ENCODE measurements around the gene CMTM4. TPM values are rescaled to one million over a fixed set of nuclear protein-coding genes. Genes with fewer than 3 reads are reported as not detected.

CMTM4 gene
- total and polyA plus RNA-seq, 5 experiments from 2014 or later, result 0.15 to 3.1 (median 1.1) TPM; not detected in 1

DNA sequence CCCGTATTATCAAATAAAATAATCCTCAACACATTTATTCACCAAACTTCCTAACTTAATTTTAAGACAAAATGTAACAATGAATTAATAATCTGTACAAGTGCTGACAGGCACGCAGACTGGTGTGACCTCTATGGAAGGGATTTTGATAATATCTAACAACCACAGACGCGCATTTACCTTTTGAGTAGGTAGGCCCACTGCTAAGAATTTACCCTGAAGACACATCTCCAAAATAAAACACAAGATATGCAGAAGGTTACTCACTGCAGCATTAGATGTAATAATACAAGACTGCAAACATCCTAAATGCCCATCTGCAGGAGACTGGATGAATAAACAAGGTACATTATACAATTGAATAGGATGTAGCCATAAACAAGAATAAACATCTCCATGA lies 22.7 kb upstream of the CMTM4 start:
- DNase-seq (no peak), ATAC-seq (no peak)
- Mint-ChIP-seq H3K4me3 (no peak overlapping the region), H3K4me1 (peaks cover 0 to 3% (median 0%) of the 10 kb centered on the region in 4 donors), H3K9me3 (no peaks in the 10 kb centered on the region), H3K36me3 (peaks cover 0 to 38% (median 7%) of the 10 kb centered on the region in 3 donors), H3K27me3 (no peaks in the 10 kb centered on the region), H3K27ac (no peak overlapping the region)
- POLR2A ChIA-PET, result no interaction called here

DNA sequence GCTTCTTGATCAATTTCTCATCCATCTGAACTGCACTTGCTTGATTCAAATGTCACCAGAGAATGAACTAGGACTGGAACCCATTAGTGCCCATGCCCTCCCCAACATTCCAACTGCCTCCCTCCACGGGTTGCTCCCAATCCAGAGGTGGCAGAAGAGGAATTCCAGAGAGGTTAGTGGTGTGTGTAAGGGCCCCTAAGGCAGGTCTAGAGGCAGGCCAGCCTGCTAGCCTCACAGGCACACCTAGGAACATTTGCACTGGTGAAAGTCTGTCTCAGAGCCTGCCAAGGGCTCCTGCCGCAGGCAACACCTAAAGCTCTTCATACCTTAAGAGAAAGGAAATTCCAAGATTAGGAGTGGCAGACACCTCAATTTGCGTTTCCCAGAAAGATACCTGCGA lies 21.2 kb upstream of the CMTM4 start:
- Mint-ChIP-seq H3K4me1 (peaks cover 0 to 3% (median 0%) of the 10 kb centered on the region in 4 donors), H3K4me3 (no peak overlapping the region), H3K27ac (peak overlapping the region in 1 of 10 donors; percentile 14), H3K36me3 (peaks cover 0 to 23% (median 0%) of the 10 kb centered on the region in 3 donors), H3K27me3 (peaks cover 0 to 2% (median 0%) of the 10 kb centered on the region in 5 donors), H3K9me3 (no peaks in the 10 kb centered on the region)
- ATAC-seq, result no peak
- POLR2A ChIA-PET, result no interaction called here
- DNase-seq, result no peak

DNA sequence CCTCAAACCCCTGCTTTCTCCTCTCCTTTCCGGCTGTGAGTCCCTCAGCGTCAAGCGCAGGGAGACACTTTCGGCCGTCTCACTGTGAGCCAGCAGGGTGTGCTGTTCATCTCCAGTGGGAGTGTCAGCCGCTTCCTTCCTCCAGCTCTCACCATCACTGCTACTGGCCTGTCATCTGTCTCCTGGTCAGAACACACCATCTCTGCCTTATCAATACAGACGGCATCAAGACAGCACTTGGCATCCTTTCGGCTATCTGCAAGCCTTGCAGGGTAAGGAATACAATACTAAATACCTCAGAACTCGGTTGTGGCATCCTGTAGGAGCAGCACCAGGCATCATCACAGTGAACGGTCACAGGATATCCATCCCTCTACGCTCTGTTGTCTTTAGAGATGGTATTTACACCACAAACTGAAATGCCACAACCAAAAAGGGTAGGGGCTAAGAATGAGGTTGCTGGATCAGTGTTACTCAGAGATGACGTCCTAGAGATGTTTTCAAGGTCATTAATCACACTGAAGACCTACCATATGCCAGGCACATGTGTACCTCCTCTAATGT lies 20.7 kb upstream of the CMTM4 start:
- POLR2A ChIA-PET, result no interaction called here
- Mint-ChIP-seq H3K36me3 (peaks cover 0 to 19% (median 0%) of the 10 kb centered on the region in 3 donors), H3K27me3 (peaks cover 0 to 7% (median 3%) of the 10 kb centered on the region in 5 donors), H3K4me3 (no peak overlapping the region), H3K9me3 (no peaks in the 10 kb centered on the region), H3K27ac (peak overlapping the region in 1 of 10 donors; percentile 14), H3K4me1 (peaks cover 0 to 3% (median under 1%) of the 10 kb centered on the region in 4 donors)
- no peak for DNase-seq
- ATAC-seq, result no peak

DNA sequence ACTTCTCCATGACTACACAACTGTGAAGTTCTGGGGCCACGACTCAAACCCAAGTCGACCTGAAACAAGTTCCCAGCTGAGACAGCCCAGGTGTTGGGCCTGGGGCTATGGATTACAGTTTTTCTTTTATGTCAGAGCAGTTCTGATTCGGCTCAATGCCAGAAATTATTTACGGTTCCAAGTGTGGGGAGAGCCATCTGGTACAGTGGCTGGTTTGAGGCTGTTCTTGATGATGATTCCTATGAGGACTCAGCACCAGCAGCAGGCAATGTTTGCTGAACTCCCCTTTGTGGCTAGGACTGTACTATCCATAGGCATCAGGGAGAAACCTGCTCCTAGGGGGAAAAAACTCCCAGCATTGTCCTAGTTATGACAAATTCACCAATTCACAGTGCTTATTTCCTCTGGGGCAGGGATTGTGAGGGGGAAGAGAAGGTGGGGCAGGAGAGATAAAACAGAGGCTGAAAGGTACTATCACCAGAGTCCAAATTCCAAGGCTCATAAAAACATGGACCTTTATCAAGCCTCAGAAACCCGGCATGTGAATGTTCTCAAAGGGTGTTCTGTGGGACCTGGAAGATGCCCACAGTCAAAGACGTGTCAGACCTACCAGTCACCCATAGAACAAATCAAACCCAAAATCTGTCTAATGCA lies 18.2 kb upstream of the CMTM4 start:
- DNase-seq, result no peak
- Mint-ChIP-seq H3K4me3 (no peak overlapping the region), H3K9me3 (no peaks in the 10 kb centered on the region), H3K36me3 (peaks cover 0 to 4% (median 0%) of the 10 kb centered on the region in 3 donors), H3K4me1 (peaks cover 0 to 3% (median under 1%) of the 10 kb centered on the region in 4 donors), H3K27me3 (peaks cover 0 to 9% (median 3%) of the 10 kb centered on the region in 5 donors), H3K27ac (no peak overlapping the region)
- POLR2A ChIA-PET, result no interaction called here
- ATAC-seq, result no peak

DNA sequence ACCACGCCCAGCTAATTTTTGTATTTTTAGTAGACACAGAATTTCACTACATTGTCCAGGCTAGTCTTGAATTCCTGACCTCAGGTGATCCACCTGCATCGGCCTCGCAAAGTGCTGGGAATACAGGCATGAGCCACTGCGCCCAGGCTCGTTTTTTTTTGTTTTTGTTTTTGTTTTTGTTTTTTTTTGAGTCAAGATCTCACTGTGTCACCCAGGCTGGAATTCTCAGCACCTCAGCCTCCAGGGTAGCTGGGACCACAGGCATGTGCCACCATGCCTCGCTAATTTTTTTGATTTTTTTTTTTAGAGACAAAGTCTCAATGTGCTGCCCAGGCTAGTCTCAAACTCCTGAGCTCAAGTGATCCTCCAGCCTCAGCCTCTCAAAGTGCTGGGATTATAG lies 17.5 kb upstream of the CMTM4 start:
- H3K4me1 Mint-ChIP-seq, result peaks cover 0 to 3% (median under 1%) of the 10 kb centered on the region in 4 donors
- H3K27ac Mint-ChIP-seq, result peak overlapping the region in 1 of 10 donors; percentile 21
- POLR2A ChIA-PET, result no interaction called here
- H3K4me3 Mint-ChIP-seq, result no peak overlapping the region
- H3K27me3 Mint-ChIP-seq, result peaks cover 0 to 12% (median 3%) of the 10 kb centered on the region in 5 donors
- no peak for ATAC-seq
- H3K9me3 Mint-ChIP-seq, result no peaks in the 10 kb centered on the region
- DNase-seq, result no peak
- peaks cover 0 to 3% (median 0%) of the 10 kb centered on the region in 3 donors for H3K36me3 Mint-ChIP-seq

DNA sequence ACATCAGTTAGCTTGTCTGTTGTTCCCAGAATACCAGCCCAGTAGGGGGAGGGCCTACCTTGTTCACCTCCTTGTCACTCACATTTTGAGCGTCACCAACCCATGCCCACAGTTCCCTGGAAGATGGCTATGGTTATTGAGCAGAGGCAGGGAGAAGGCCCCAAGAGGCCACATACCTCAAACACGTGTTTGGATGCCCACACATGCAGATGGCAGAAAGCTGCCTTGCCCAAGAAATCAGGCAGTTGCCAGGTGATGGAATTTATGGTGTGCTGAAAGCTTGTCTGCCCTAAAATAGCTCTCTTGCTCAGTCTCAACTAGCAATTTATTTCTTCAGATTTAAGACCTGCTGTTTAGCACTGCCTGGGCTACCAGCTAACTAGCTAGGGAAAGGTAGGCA lies 16.5 kb upstream of the CMTM4 start:
- ATAC-seq, result no peak

DNA sequence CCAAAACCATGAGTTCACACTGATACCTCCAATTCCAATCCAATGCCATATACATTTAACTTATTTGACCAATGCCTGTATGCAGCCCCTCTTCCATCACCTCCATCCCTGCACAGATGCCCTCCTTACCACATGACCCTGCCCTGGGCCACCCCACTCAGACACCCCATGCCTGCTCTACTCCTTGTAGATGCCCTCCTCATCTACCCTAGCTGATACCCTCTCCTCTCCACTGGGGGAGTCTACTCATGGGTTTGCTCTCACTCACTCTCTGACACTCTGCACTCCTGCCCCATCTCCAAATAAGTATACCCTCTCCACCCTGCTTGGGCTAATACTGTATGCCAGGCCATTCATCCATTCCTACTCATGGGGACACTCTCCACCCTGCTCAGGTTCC lies 16.0 kb upstream of the CMTM4 start:
- no peak overlapping the region for H3K4me3 Mint-ChIP-seq
- peaks cover 0 to 3% (median under 1%) of the 10 kb centered on the region in 4 donors for H3K4me1 Mint-ChIP-seq
- H3K27me3 Mint-ChIP-seq, result peaks cover 1 to 19% (median 9%) of the 10 kb centered on the region in 5 donors
- H3K27ac Mint-ChIP-seq, result peak overlapping the region in 1 of 10 donors; percentile 48
- H3K36me3 Mint-ChIP-seq, result no peaks in the 10 kb centered on the region
- no peaks in the 10 kb centered on the region for H3K9me3 Mint-ChIP-seq
- POLR2A ChIA-PET, result no interaction called here
- ATAC-seq, result no peak
- DNase-seq, result no peak

More for the DNA sequence above, 16.5 kb upstream of the CMTM4 start:
- Mint-ChIP-seq H3K9me3 (no peaks in the 10 kb centered on the region), H3K27ac (no peak overlapping the region), H3K4me1 (peaks cover 0 to 3% (median under 1%) of the 10 kb centered on the region in 4 donors), H3K27me3 (peaks cover 0 to 19% (median 8%) of the 10 kb centered on the region in 5 donors), H3K36me3 (peaks cover 0 to 1% (median 0%) of the 10 kb centered on the region in 3 donors), H3K4me3 (no peak overlapping the region)
- no peak for DNase-seq
- POLR2A ChIA-PET, result no interaction called here

DNA sequence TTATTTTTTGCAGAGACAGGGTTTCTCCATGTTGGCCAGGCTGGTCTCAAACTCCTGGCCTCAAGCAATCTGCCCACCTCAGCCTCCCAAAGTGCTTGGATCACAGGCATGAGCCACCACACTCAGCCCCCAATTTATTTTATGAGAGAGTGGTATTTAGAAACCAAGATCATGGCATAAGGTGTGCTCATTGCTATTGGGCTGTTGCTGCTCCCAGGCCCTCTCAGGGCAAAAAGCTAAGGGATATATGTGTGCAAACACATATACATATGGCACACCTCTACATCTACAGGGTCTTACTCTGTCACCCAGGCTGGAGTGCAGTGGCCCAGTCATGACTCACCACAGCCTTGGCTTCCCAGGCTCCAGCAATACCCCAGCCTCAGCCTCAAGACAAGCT lies 15.0 kb upstream of the CMTM4 start:
- POLR2A ChIA-PET, result no interaction called here
- peaks cover 0 to 2% (median 0%) of the 10 kb centered on the region in 4 donors for H3K4me1 Mint-ChIP-seq
- H3K27me3 Mint-ChIP-seq, result peaks cover 4 to 19% (median 9%) of the 10 kb centered on the region in 5 donors
- ATAC-seq (no peak), DNase-seq (no peak)
- no peaks in the 10 kb centered on the region for H3K36me3 Mint-ChIP-seq
- no peak overlapping the region for H3K27ac Mint-ChIP-seq
- H3K9me3 Mint-ChIP-seq, result no peaks in the 10 kb centered on the region
- no peak overlapping the region for H3K4me3 Mint-ChIP-seq

DNA sequence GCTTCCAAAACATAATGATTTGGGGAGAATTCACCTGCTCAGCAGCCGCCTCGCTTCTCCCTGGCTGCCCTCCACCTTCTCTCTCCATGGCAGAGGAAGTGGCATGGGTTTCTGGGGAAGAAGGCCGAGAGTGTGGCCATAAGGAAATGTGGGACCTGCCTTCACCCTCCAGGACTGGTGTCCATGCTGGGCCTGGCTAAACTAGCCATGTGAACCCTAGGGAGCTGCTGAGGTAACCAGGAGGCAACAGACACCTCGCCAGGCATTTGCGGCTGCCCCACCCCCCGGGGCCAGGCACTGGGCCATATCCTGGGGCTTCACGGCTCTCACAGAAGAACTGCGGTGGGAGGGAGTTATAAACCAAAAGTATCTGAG lies 9.9 kb upstream of the CMTM4 start:
- no peak for ATAC-seq
- Mint-ChIP-seq H3K4me3 (no peak overlapping the region), H3K27ac (no peak overlapping the region), H3K36me3 (no peaks in the 10 kb centered on the region), H3K9me3 (no peaks in the 10 kb centered on the region), H3K4me1 (no peaks in the 10 kb centered on the region), H3K27me3 (peaks cover 7 to 15% (median 11%) of the 10 kb centered on the region in 5 donors)
- no peak for DNase-seq
- POLR2A ChIA-PET, result no interaction called here

DNA sequence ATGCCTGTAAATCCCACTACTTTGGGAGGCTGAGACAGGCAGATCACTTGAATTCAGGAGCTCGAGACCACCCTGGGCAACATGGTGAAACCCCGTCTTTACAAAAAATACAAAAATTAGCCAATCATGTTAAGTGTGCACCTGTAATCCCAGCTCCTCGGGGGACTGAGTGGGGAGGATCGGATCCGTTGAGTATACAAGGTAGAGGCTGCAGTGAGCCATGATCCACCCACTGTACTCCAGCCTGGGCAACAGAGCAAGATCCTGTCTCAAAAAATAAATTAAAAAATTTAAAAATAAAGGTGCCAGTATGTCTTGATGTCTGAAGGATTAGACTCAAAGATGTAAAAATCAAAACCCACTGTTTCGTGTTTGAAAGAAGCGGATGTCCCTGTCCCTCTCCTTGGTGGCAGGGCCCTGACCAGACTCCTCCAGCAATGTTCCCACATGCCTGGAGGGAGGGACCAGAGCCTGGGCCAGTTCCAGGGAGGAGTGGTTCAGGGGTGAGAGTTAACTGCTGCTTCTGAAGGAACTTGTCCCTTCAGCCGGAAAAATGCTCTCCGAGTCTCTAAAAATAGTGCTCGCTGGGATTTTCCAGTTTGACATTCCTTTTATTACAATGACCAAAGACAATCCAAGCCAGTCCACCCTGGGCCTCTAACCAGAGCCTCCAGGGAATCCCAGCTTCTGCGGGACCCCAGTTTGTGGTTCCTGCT lies 9.4 kb upstream of the CMTM4 start:
- no peak for ATAC-seq
- POLR2A ChIA-PET, result no interaction called here
- no peaks in the 10 kb centered on the region for H3K4me1 Mint-ChIP-seq
- peaks cover 7 to 15% (median 11%) of the 10 kb centered on the region in 5 donors for H3K27me3 Mint-ChIP-seq
- no peaks in the 10 kb centered on the region for H3K9me3 Mint-ChIP-seq
- DNase-seq, result no peak
- H3K27ac Mint-ChIP-seq, result peak overlapping the region in 1 of 10 donors; percentile 13
- no peak overlapping the region for H3K4me3 Mint-ChIP-seq
- H3K36me3 Mint-ChIP-seq, result no peaks in the 10 kb centered on the region

DNA sequence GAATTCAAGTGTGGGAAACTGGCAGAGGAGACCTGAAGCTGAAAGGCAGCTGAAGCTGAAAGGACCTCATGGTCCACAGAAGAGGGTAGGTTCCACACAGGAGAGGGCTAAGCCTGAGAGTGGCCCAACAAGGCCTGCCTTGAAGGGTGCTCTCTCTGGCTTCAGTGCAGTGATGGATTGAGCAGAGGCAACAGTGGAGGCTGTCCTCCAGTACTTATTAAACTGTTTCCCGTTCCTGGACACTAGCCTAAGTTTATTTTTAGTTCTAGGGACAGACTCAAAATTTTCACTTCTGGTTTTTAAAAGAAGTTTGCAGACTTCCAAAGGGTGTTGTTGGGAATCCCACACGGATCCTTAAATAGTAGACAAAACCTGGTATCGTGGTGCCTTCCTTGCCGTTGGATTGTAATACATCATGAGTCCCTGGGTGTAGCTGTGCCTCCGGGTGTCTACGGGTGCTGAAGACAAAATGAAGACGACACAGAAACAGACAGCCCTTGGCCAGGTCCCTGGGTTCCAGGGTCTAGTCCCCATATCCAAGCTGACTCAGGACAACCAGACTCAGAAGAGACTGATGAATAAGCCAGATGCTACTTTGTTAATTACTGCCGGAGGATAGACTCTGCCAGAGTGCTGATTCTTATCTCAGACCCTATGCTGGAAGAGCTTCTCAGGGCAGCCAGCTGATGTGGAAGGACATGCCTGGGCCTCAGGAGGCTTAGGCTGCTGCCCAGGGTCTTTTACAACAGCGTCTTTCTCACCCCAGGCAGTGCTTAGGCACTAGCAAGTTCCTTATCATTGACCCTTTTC lies 7.1 kb upstream of the CMTM4 start:
- no peak for ATAC-seq
- Mint-ChIP-seq H3K27me3 (peaks cover 1 to 18% (median 8%) of the 10 kb centered on the region in 5 donors), H3K27ac (peak overlapping the region in 2 of 10 donors; percentile 33 to 43), H3K9me3 (no peaks in the 10 kb centered on the region), H3K4me1 (no peaks in the 10 kb centered on the region), H3K36me3 (no peaks in the 10 kb centered on the region), H3K4me3 (no peak overlapping the region)
- DNase-seq, result no peak
- POLR2A ChIA-PET, result no interaction called here

DNA sequence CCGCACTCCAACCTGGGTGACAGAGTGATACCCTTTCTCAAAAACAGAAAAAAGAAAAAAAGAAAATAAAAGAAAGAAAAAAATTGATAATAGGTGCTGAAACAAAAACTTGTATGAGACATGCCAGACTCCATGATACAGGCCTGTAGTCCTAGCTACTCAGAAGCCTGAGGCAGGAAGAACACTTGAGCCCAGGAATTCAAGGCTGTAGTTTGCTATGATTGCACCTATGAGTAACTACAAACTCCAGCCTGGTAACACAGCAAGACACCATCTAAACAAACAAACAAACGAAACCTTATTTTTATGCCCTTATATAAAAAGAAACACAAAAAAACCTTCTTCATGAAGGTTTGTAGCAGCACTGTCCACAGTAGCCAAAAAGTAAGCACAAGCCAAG lies 5.0 kb upstream of the CMTM4 start:
- Mint-ChIP-seq H3K27me3 (peaks cover 0 to 13% (median 4%) of the 10 kb centered on the region in 5 donors), H3K27ac (no peak overlapping the region), H3K4me3 (no peak overlapping the region), H3K9me3 (no peaks in the 10 kb centered on the region), H3K36me3 (no peaks in the 10 kb centered on the region), H3K4me1 (peaks cover 0 to 7% (median 2%) of the 10 kb centered on the region in 4 donors)
- POLR2A ChIA-PET, result interaction anchor here (0.7 kb wide), 1 partner anchor 627 kb away, joined by 3 read pairs; no protein-coding TSS in a partner anchor
- ATAC-seq, result no peak
- DNase-seq, result no peak

Data from naive thymus-derived CD8-positive, alpha-beta T cell (primary cell).